Fibroblast of upper back skin (primary cell): ENCODE results near the gene OPHN1.

Experiments
- DNase-seq: peaks from one replicate; pipeline ENCODE4 v3.0.0-alpha.2; 2013

OPHN1 gene, protein sequence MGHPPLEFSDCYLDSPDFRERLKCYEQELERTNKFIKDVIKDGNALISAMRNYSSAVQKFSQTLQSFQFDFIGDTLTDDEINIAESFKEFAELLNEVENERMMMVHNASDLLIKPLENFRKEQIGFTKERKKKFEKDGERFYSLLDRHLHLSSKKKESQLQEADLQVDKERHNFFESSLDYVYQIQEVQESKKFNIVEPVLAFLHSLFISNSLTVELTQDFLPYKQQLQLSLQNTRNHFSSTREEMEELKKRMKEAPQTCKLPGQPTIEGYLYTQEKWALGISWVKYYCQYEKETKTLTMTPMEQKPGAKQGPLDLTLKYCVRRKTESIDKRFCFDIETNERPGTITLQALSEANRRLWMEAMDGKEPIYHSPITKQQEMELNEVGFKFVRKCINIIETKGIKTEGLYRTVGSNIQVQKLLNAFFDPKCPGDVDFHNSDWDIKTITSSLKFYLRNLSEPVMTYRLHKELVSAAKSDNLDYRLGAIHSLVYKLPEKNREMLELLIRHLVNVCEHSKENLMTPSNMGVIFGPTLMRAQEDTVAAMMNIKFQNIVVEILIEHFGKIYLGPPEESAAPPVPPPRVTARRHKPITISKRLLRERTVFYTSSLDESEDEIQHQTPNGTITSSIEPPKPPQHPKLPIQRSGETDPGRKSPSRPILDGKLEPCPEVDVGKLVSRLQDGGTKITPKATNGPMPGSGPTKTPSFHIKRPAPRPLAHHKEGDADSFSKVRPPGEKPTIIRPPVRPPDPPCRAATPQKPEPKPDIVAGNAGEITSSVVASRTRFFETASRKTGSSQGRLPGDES

DNA sequence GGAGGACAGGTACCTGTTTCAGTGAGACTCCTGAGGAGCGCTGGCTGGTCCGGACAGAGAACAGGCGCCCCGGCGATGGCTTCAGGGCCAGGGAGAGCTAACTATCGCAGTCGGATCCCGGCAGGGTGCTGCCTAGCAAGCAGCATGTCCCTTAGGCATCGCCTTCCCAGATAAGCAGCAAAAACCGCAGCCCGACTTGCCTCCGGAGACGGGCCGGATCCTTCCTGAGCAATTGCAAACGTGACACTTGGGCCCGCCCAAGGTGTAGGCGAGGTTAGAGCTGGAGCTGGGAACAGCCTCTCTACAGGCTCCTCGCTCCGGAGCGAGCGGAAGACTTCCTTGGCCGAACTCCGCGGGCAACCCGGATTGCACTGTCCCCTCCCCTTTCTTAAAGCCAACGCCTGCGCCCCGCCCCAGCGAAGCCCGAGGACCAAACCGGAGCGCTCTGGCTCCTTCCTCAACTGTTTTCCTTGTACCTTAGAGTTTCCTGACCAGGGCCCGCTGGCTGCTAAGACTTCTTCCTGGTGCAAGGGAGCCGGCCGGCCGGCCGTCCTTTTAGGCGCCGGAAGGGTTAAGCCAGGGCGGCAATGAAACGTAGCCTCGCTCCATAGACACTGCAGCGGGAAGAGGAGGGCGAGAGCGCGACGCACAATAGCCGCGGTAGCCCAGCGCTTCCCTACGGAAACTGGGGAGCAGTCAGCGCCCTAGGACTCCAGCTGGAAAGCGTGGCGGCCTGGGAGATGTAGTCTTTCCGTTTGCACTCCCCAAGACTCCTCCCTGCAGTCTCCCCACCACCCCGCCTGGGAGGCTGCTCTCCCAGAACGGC, at the start of gene OPHN1:
TSS of gene OPHN1 (minus strand) at position 341 of the 826 bp plus-strand sequence. CDS start 475 bp downstream, outside the sequence.
- peak; percentile 70 for DNase-seq

DNA sequence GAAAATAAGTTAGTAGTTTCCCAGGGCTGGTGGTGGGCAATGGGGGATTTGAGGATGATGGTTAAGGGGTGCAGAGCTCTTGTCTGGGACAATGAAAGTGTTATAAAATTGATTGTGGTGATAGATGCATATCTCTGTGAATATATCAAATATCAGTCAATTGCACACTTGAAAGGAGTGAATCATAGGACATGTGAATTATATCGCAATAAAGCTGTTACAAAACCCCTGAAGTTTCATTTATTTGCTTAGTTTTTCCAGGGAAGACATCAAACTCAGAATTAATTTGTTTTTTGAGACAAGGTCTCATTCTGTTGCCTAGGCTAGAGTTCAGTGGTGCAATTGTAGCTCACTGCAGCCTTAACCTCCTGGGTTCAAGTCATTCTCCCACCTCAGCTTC, 47.7 kb upstream of the OPHN1 start:
- DNase-seq = no peak

DNA sequence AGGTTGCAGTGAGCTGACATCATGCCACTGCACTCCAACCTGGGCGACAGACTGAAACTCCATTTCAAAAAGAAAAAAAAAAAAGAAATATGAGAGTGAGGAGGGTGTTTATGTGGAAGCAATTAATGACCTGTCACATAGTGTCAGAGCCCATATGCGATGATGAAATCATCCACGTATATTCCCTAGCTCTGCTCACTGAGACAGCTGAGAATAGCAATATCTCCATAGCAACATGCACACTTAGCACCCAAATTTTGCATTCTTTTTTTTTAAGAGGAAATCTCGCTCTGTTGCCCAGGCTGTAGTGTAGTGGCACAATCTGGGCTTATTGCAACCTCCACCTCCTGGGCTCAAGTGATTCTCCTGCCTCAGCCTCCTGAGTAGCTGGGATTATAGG, 31.5 kb upstream of the OPHN1 start:
- DNase-seq = no peak

DNA sequence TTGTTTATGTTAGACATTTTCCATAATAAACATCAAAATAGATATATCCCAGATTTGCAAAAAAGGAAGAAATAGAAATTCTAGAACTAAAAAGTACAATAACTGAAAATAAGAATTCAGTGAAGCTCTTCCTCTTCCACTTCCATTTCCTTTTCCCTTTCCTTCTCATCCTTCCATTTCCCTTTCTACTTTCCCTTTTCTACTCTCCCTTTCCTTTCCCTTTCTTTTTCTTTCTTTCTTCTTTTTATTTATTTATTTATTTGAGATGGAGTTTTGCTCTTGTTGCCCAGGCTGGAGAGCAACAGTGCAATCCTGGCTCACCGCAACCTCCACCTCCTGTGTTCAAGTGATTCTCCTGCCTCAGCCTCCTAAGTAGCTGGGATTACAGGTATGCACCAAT, 30.6 kb upstream of the OPHN1 start:
- DNase-seq = no peak

DNA sequence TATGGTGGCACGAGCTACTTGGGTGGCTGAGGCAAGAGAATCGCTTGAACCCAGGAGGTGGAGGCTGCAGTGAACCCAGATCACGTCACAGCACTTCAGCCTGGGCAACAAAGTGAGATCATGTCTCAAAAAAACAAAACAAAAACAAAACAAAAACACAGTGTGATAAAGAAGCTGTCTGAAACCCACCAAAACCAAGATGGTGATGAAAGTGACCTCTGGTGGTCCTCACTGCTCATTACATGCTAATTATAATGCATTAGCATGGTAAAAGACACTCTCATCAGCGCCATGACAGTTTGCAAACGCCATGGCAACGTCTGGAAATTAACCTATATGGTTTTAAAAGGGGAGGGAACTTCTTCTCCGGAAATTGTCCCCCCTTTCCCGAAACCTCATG, 29.4 kb upstream of the OPHN1 start:
- peak; percentile 60 for DNase-seq

DNA sequence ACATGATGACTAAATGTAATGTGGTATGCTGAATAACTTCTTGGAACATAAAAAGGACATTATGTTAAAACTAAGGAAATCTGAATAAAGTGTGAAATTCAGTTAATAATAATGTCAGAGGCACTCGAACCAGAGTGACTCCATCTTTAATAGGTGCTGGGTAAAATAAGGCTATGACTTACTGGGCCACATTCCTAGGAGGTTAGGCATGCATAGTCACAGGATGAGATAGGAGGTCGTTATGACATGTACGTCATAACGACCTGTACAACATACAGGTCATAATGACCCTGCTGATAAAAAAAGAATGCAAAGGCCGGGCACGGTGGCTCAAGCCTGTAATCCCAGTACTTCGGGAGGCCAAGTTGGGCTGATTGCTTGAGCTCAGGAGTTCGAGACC, 28.9 kb upstream of the OPHN1 start:
- DNase-seq = peak; percentile 13

DNA sequence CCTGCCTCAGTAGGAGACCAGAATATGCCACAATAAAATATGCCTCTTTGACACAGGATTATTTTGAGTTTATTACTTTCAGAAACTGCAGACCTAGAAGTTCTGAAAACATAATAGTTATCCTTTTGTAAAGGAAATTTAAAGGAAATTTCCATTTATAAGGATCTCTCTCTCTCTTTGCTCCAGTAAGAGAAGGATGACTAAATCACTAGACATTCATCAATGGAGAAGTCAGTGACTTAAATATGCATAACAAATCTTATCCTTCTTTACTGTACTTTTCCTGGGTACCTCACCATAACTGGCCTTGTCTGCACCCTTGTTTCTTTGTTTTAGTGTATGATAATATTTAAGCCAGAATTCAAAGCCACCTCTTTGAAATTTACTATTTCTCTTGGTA, 28.3 kb upstream of the OPHN1 start:
- no peak for DNase-seq

DNA sequence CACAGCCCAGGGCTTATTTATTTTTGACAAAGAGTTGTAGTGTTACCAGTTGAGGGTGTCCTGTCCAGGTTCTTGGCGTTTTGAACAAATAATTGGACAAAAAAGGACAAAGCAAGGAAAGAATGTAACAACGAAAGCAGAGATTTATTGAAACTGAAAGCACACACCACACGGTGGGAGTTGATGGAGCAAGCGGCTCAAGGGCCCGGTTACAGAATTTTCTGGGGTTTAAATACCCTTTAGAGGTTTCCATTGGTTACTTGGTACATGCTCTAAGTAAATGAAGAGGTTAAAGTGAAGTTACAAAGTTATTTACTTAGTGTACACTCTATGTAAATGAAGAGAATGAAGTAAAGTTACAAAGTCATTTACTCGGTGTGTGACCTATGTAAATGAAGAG, 27.8 kb upstream of the OPHN1 start:
- no peak for DNase-seq

DNA sequence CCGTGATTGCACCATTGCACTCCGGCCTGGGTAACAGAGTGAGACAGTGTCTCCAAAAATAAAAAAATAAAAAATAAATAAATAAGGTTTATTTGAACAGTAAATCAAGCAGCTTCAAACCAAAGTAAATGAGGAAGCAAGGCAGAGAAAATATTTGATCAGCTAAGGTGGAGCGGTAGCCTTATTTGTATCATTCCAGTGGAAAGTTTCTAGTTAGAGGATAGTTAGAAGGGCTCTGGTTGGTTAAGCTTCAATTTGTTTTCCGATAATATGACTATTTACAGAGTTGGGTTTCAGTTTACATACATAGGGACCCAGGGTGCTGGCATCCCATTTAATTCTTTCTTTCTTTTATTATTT, 21.8 kb upstream of the OPHN1 start:
- DNase-seq = no peak

DNA sequence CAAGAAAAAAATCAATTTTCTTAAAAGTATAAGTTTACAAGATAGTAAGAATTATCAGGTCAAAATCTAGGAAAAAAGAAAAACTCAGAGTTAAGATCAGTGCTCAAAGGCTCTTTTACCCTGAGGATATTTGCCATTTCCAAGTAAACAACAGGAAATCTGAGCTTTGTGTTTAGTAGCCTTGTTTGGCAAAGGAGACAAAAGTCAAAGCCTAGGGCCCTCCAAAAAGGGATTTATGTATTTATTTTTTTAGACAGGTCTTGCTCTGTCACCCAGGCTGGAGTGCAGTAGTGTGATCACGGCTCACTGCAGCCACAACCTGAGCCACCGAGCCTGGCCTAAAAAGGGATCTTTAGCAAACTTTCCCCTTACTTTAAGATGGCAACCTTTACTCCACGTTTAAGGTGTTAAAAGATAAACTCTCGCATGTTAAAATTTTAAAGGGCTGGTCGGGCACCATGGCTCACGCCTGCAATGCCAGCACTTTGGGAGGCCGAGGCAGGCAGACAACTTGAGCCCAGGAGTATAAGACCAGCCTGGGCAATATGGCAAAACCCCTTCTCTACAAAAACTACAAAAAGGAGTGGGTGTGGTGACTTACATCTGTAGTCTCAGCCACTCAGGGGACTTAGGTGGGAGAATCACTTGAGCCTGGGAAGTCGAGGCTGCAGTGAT, 21.3 kb upstream of the OPHN1 start:
- no peak for DNase-seq

DNA sequence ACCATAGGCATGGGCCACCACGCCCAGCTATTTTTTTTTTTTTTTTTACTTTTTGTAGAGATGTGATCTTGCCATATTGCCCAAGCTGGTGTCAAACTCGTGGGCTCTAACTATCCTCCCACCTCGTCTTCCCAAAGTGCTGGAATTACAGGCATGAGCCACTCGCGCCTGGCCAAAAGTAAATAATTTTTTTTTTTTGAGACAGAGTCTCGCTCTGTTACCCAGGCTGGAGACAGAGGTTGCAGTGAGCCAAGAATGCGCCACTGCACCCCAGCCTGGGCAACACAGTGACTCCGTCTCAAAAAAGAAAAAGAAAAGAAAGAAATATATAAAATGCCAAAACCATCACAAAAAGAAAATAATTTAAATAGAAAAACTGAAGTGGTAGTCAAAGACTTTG, 18.4 kb upstream of the OPHN1 start:
- DNase-seq = no peak

DNA sequence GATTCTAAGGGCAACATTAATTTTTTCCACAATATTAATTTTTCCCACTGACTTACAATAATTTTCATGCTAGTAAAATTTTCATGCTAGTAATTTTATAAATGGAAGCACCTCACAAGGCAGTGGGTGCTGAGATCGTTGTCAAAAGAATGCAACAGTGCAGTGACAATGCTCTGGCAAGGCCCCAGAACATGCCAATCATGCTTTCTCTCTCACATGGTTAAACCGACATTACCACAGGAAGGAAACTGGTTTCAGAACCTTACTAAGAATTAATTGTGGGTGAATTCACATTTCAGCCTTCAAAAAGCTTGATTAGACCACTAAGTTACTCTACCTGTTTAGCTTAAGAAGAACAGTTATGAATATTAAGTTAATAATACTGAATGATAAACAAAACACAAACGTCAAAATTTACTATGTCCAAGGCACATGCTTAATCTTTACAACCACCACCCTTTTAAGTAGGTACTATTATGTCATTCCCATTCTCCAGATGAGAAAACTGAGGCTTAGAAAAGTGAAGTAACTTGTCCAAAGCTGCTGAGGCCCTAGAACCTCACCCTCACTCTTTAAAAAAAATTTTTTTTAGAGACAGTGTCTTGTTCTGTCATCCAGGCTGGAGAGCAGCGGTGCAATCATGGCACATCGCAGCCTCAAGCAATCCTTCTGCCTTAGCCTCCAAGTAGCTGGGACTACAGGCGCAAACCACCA, 10.0 kb upstream of the OPHN1 start:
- peak; percentile 74 for DNase-seq

DNA sequence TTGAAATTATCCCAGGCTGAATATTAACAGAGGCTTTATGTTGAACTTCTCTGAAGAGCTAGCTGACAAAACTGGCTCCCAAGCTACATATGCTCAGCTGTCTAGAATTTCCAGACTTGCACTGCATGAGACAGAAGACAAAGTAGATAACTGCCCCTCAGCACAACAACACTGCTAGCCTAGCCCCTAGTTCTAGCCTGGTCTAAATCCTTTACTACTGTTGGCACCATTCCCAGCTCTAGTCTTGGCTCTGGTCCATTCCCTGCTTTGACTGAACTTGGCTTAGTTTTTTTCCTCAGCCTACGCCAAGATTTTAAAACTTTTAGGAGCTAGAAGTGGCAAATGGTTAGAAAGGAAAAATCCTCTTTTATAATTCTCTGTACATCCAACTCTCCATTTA, 7.6 kb upstream of the OPHN1 start:
- peak; percentile 79 for DNase-seq

DNA sequence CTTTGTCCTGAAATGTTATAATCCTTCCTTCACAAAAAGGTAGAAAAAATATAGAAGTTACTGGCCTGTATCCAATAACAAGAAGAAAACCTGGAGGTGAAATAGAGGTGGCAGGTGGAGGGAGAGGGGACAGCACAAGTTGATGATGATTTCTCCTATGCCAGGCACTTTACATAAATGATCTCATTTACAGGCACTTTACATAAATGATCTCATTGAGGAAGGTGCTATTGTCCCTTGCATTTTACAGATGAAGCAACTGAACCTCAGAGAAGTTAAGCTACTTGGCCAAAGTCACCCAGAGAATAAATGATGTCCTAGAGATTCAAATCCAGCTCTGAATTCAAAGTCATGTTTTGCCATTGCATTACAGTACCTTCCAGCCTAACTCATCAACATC, 7.1 kb upstream of the OPHN1 start:
- no peak for DNase-seq

DNA sequence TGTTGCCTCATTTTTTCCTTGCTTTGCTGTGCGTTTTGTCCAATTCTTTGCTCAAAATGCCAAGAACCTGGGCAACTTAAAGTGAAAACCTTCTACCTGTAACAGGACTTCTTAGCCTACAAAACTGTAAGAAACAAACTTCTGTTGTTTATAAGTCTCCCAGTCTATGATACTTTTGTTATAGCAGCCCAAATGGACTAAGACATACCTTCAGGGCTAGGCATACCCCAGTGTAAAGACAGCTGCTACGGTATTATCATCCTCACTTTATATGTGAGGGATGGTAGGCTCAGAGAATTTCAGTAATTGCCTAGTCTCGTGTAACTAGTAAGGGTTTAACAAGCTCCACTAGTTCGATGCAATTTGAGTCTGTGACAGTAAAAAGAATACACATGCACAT, 6.0 kb upstream of the OPHN1 start:
- no peak for DNase-seq

DNA sequence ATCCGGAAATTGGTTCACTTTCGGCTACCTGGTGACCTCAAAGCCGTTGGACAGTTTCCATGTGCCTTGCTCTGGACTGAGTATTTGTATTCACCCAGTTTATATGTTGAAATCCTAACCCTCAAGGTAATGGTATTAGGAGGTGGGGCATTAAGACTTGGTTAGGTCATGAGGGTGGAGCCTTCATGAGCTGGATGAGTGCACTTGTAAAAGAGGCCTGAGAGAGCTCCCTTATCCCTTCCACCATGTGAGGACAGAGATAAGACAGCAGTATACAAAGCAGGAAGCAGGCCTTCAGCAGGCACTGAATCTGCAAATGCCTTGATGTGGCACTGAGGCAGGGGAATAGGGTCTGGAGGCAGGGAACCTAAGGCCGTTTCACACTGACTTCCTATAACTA, 5.3 kb upstream of the OPHN1 start:
- DNase-seq = no peak

DNA sequence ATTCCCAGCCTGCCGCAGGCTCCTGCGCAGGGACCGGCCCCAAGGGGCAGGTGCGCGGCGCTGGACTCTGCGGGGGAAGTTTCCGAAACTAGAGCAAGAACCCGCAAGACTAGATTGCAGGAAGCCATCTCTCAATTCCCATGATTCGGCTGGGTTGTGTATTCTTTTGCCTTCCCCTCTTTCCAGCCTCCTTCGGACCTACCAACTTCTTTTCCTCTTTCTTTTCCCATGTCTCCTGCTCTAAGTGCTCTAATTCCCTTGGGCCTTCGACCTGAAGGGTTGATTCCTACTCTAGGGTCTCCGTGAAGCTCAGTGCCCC, 645 bp upstream of the OPHN1 start:
- no peak for DNase-seq

DNA sequence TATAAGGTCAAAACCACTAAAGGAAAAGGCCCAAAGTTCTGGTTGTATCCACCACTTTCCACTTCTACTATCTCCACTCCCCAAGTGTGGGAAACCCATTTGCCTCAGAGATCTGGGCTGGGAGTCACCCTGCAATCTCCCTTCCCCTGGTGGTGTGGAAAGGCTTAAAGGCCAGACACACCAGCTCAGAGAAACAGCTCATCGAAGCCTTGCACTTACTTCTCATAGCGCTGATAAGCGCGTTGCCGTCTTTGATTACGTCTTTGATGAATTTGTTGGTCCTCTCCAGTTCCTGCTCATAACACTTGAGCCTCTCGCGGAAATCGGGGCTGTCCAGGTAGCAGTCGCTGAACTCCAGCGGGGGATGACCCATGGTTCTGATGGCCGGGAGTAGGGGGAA, 647 bp downstream of the OPHN1 start:
- no peak for DNase-seq

DNA sequence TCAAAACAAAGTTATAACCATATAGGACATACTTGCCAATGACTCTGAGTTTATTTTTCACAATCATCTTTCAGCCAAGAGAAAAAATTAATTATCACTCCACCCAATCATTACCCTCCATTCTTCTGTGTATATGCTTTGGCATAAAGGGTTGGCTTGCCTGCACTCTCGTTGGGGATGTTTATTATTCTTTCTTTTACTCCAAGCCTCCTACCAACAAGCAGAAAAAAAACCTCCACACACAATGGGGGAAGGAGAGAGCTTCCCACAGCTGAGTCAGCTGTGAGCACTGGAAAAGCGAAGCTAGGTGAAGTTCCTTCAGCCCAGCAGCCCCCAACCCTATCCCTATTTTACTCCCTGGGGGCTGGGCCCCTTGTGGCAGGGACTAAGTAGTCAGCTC, 1.5 kb downstream of the OPHN1 start:
- no peak for DNase-seq

DNA sequence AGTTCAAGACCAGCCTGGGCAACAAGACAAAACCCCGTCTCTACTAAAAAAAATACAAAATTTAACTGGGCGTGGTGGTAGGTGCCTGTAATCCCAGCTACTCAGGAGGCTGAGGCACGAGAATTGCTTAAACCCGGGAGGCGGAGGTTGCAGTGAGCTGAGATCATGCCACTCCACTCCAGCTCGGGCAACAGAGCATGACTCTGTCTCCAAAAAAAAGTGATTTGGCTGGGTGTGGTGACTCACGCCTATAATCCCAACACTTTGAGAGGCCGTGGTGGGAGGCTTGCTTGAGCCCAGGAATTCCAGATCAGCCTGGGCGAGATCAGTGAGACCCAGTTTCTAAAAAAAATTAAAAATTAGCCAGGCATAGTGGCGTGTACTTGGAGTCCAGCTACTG, 4.1 kb downstream of the OPHN1 start:
- peak; percentile 36 for DNase-seq

DNA sequence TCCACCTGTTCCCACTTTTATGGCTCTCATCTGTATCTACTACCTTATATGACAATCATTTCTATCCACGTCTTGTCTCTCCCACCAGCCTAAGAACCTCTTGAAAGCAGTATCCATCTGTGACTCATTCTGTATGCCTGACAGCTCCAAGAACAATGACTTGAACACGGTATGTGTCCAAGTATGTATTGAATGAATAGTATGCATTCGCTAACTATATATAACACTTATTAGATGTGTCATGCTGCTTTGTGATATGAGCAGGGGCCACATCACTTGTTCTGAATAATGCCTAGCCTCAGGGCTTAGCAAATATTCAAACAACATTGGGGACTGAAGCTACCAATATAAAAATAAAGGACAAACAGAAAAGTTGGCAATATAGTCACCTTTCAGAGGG, 4.9 kb downstream of the OPHN1 start:
- peak; percentile 80 for DNase-seq

DNA sequence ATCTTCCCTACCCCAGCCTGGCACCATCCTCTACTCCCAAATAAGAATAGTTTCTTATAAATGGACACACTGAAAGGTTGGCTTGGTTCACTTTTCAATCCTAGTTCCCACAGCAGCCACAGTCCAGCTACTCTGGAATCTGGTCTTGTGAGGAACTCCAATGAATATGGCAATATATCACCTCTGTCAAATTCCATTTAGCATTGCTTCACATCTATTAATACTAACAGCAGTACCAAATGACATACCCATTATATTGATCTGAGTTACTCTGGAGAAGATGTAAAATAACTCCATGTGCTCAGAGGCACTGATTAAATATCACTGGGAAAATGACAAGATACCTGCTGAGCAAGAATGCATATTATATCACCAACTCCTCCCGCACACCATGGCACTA, 8.6 kb downstream of the OPHN1 start:
- DNase-seq = no peak

DNA sequence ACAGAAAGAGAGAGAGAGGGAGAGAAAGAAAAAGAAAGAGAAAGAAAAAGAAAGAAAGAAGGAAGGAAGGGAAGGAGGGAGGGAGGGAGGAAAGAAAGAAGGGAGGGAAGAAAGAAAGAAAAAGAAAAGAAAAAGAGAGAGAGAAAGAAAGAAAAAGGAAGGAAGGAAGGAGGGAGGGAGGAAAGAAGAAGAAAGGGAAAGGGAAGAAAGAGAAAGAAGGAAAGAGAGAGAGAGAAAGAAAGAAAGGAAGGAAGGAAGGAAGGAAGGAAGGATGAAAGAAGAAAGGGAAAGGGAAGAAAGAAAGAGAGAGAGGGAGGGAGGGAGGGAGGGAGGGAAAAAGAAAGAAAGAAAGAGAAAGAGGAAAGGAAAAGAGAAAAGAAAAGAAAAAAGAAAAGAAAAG, 10.8 kb downstream of the OPHN1 start:
- DNase-seq = no peak
